Natural killer cell (primary cell): ENCODE results near the gene MAD1L1. TPM values are rescaled to one million over a fixed set of nuclear protein-coding genes. Genes with fewer than 3 reads are reported as not detected.
"Not testable (repeated sequence)": the region's sequence is repeated elsewhere in the genome, so short reads cannot be mapped to it uniquely, and the experiment has no call there.

ENCODE experiments used
- ATAC-seq, 3 donors: fragments of 150-1000 bp in 2 of 3; fragments of 200-7000 bp in 1 of 3; cut with Tn5 transposase; 1 replicate in 1 of 3; 2 replicates in 2 of 3; pipeline ENCODE4 v1.10.0; 2021; ENCODE audit warnings: mild to moderate bottlenecking in 2 of 3, moderate library complexity in 2 of 3
- DNase-seq, 2 donors: peaks; one replicate each; pipeline versions ENCODE4 v3.0.0 to v3.0.0-alpha.2; 2013 to 2021; ENCODE audit warnings: mixed read lengths in 1 of 2
- H3K27ac ChIP-seq: one replicate; pipeline ENCODE4 v1.5.1; 2013; ENCODE audit warnings: mild to moderate bottlenecking, low read length
- H3K27me3 ChIP-seq: one replicate; pipeline ENCODE4 v1.6.1; 2013; ENCODE audit warnings: low read length; ENCODE audit not compliant: control insufficient read depth, insufficient read depth
- H3K36me3 ChIP-seq: one replicate; pipeline ENCODE4 v1.6.1; 2013; ENCODE audit warnings: low read length; ENCODE audit not compliant: control insufficient read depth, insufficient read depth
- H3K4me1 ChIP-seq: one replicate; pipeline ENCODE4 v1.6.1; 2013; ENCODE audit warnings: low read length; ENCODE audit not compliant: control insufficient read depth, insufficient read depth
- H3K4me3 ChIP-seq: one replicate; pipeline ENCODE4 v1.5.1; 2013; ENCODE audit warnings: low read length
- H3K9me3 ChIP-seq: one replicate; pipeline ENCODE4 v1.6.1; 2013; ENCODE audit warnings: low read length; ENCODE audit not compliant: control insufficient read depth, insufficient read depth
- H3K27ac Mint-ChIP-seq, 2 donors: one replicate each; pipeline ENCODE4 v1.8.0; 2022; ENCODE audit warnings: mild to moderate bottlenecking in 2 of 2, mixed read lengths in 2 of 2, moderate library complexity in 1 of 2
- H3K27me3 Mint-ChIP-seq, 2 donors: one replicate each; pipeline ENCODE4 v1.8.0; 2022; ENCODE audit warnings: low read depth in 2 of 2, mixed read lengths in 2 of 2
- H3K36me3 Mint-ChIP-seq: one replicate; pipeline ENCODE4 v1.8.0; 2022; ENCODE audit warnings: mixed read lengths
- H3K4me1 Mint-ChIP-seq, 2 donors: one replicate each; pipeline ENCODE4 v1.8.0; 2022; ENCODE audit warnings: mixed read lengths in 2 of 2
- H3K4me3 Mint-ChIP-seq: one replicate; pipeline ENCODE4 v1.8.0; 2022; ENCODE audit warnings: mild to moderate bottlenecking, moderate library complexity, mixed read lengths
- H3K9me3 Mint-ChIP-seq, 2 donors: one replicate each; pipeline ENCODE4 v1.8.0; 2022; ENCODE audit warnings: mixed read lengths in 2 of 2
- CTCF ChIP-seq: fragments of 200-600 bp; IDR thresholded peaks from one replicate; pipeline ENCODE4 v1.8.0; 2022; ENCODE audit warnings: antibody characterized with exemption
- WGBS: methylation state at CpG from one replicate; pipeline ENCODE4 v1.1.7; 2013; ENCODE audit warnings: missing lambda C conversion rate; ENCODE audit not compliant: insufficient coverage; 5-methylcytosine and 5-hydroxymethylcytosine counted together
- intact Hi-C: fragments of 100-400 bp; cut with micrococcal nuclease; formaldehyde crosslinking; loops from one replicate; pipeline ENCODE4 v1.14.2; 2022
- total RNA-seq, 4 donors: library from RNA; stranded (reverse); fragments of 120-200 nt in 1 of 4; gene quantifications; one replicate each; pipeline versions ENCODE4 v1.2.3 to v1.2.4, GENCODE V29; 2013 to 2022

Gene MAD1L1
- total RNA-seq, 3 donors from 2014 or later (not counting 1 experiment from before 2014, with no cell fraction given), result 53.6 to 81.2 (median 77.4) TPM

- H3K4me1 ChIP-seq, result no peaks in the 10 kb centered on the region
- no peaks in the 10 kb centered on the region for H3K9me3 ChIP-seq
- TF ChIP-seq CTCF, result no peak
- DNase-seq, result no peak
- no peaks in the 10 kb centered on the region for H3K27me3 Mint-ChIP-seq
- peaks cover 0 to 6% of the 10 kb centered on the region in 2 donors for H3K4me1 Mint-ChIP-seq
- no peaks in the 10 kb centered on the region for H3K9me3 Mint-ChIP-seq
- no peaks in the 10 kb centered on the region for H3K36me3 Mint-ChIP-seq
- ATAC-seq, result no peak
- no peak overlapping the region for H3K27ac ChIP-seq
- peaks cover 2% of the 10 kb centered on the region for H3K36me3 ChIP-seq
- WGBS, result 84% methylated on average over 26 of the region's 26 CpGs
- no peak overlapping the region for H3K4me3 Mint-ChIP-seq
- no peaks in the 10 kb centered on the region for H3K27me3 ChIP-seq
- no peak overlapping the region for H3K27ac Mint-ChIP-seq
- intact Hi-C loops, result no loop called here
- H3K4me3 ChIP-seq, result no peak overlapping the region
Measured at GRCh38 chr7:1843271-1843861, 389.4 kb downstream of the MAD1L1 start.

- TF ChIP-seq CTCF, result no peak
- intact Hi-C loops, result no loop called here
- H3K36me3 ChIP-seq, result peaks cover 2% of the 10 kb centered on the region
- no peaks in the 10 kb centered on the region for H3K27me3 ChIP-seq
- ATAC-seq, result no peak
- no peak for DNase-seq
- Mint-ChIP-seq H3K27me3 (no peaks in the 10 kb centered on the region), H3K36me3 (no peaks in the 10 kb centered on the region), H3K27ac (no peak overlapping the region), H3K4me3 (no peak overlapping the region), H3K9me3 (no peaks in the 10 kb centered on the region), H3K4me1 (peaks cover 0 to 6% of the 10 kb centered on the region in 2 donors)
- no peaks in the 10 kb centered on the region for H3K9me3 ChIP-seq
- H3K4me3 ChIP-seq, result no peak overlapping the region
- H3K27ac ChIP-seq, result no peak overlapping the region
- H3K4me1 ChIP-seq, result no peaks in the 10 kb centered on the region
- 93% methylated on average over 31 of the region's 31 CpGs for WGBS
Measured at GRCh38 chr7:1842321-1843221, 390.2 kb downstream of the MAD1L1 start.

- ATAC-seq, H3K4me1 Mint-ChIP-seq, DNase-seq, H3K9me3 ChIP-seq, intact Hi-C loops, H3K9me3 Mint-ChIP-seq, H3K27ac Mint-ChIP-seq, H3K36me3 Mint-ChIP-seq, H3K27ac ChIP-seq, H3K4me3 Mint-ChIP-seq, H3K4me1 ChIP-seq, H3K36me3 ChIP-seq, H3K4me3 ChIP-seq, H3K27me3 Mint-ChIP-seq, H3K27me3 ChIP-seq: not testable (repeated sequence)
- 94% methylated on average over 40 of the region's 40 CpGs for WGBS
Measured at GRCh38 chr7:1841286-1842021, 391.3 kb downstream of the MAD1L1 start.

- H3K4me3 Mint-ChIP-seq, H3K9me3 ChIP-seq, H3K27me3 Mint-ChIP-seq, H3K27me3 ChIP-seq, H3K36me3 ChIP-seq, H3K9me3 Mint-ChIP-seq, H3K4me1 Mint-ChIP-seq, H3K4me3 ChIP-seq, H3K36me3 Mint-ChIP-seq, H3K27ac Mint-ChIP-seq, DNase-seq, intact Hi-C loops, H3K27ac ChIP-seq, ATAC-seq, H3K4me1 ChIP-seq: not testable (repeated sequence)
- 98% methylated on average over 17 of the region's 18 CpGs for WGBS
Measured at GRCh38 chr7:1840744-1841143, 392.0 kb downstream of the MAD1L1 start.
